OCI-LY7 (cell line): Measurements from ENCODE around the gene FAM170B. TPM values are rescaled to one million over a fixed set of nuclear protein-coding genes. Genes with fewer than 3 reads are reported as not detected.

Experiments used
- BruUV-seq: library from RNA; stranded (reverse); fragments of 400-500 nt; replicated peaks from 2 replicates; lab custom pipeline; 2021; lab: Mats Ljungman, UMichigan
- CTCF ChIA-PET: fragments of 300-600 bp; sonication (Branson Sonifier 250); formaldehyde crosslinking; loops from one replicate; lab custom pipeline; 2022; ENCODE audit warnings: antibody characterized with exemption; ENCODE audit not compliant: unreplicated experiment; lab: Charles Lee
- POLR2A ChIA-PET: fragments of 300-600 bp; sonication (Branson Sonifier 250); formaldehyde crosslinking; loops from one replicate; lab custom pipeline; 2022; ENCODE audit warnings: antibody characterized with exemption; lab: Charles Lee
- DNase-seq: peaks from one replicate; pipeline ENCODE4 v3.0.0-alpha.2; 2015; ENCODE audit warnings: low spot score
- H2AFZ ChIP-seq: fragments of 200-600 bp; sonication (generic), shearing (Covaris generic); 2 replicates; pipeline ENCODE4 v1.6.1; 2014; ENCODE audit warnings: mild to moderate bottlenecking, antibody characterized with exemption, low read length, moderate library complexity
- H3K27ac ChIP-seq: fragments of 200-600 bp; sonication (generic); 2 replicates; pipeline ENCODE4 v1.5.1; 2014; ENCODE audit warnings: mixed run types, low read depth, mild to moderate bottlenecking, moderate library complexity, low read length, inconsistent platforms; ENCODE audit not compliant: poor library complexity, severe bottlenecking
- H3K36me3 ChIP-seq: fragments of 200-600 bp; sonication (generic); 2 replicates; pipeline ENCODE4 v1.6.1; 2014; ENCODE audit warnings: mild to moderate bottlenecking, antibody characterized with exemption, low read length, moderate library complexity, mixed read lengths; ENCODE audit not compliant: insufficient read depth
- H3K4me1 ChIP-seq: fragments of 200-600 bp; sonication (generic); 2 replicates; pipeline ENCODE4 v1.5.1; 2014; ENCODE audit warnings: mild to moderate bottlenecking, low read length; ENCODE audit not compliant: insufficient read depth, poor library complexity, severe bottlenecking
- H3K4me2 ChIP-seq: fragments of 200-600 bp; sonication (generic); 2 replicates; pipeline ENCODE4 v1.6.1; 2014; ENCODE audit warnings: mild to moderate bottlenecking, low read length
- H3K4me3 ChIP-seq: fragments of 200-600 bp; sonication (generic); 2 replicates; pipeline ENCODE4 v1.5.1; 2014; ENCODE audit warnings: mild to moderate bottlenecking, low read depth, low read length; ENCODE audit not compliant: poor library complexity, severe bottlenecking
- H3K79me2 ChIP-seq: fragments of 200-600 bp; sonication (generic); 2 replicates; pipeline ENCODE4 v1.6.1; 2016; ENCODE audit warnings: low read depth, mild to moderate bottlenecking, low read length, moderate library complexity, mixed read lengths; ENCODE audit not compliant: insufficient read depth
- H3K9me2 ChIP-seq: fragments of 200-600 bp; sonication (generic); 2 replicates; pipeline ENCODE4 v1.6.1; 2016; ENCODE audit warnings: mild to moderate bottlenecking, low read length, mixed read lengths; ENCODE audit not compliant: insufficient read depth
- H3K9me3 ChIP-seq: fragments of 200-600 bp; sonication (generic); 2 replicates; pipeline ENCODE4 v1.6.1; 2014; ENCODE audit warnings: mild to moderate bottlenecking, mixed run types, low read length, mixed read lengths
- H4K20me1 ChIP-seq: fragments of 200-600 bp; sonication (generic); 2 replicates; pipeline ENCODE4 v1.6.1; 2014; ENCODE audit warnings: mild to moderate bottlenecking, antibody characterized with exemption, low read length, moderate library complexity, mixed read lengths; ENCODE audit not compliant: insufficient read depth
- EZH2phosphoT487 ChIP-seq: fragments of 200-600 bp; sonication (generic); IDR thresholded peaks from 2 replicates; pipeline ENCODE4 v1.6.1; 2018; ENCODE audit warnings: low read depth, borderline replicate concordance, mild to moderate bottlenecking, mixed run types, antibody characterized with exemption, low read length, moderate library complexity, mixed read lengths
- intact Hi-C: fragments of 100-400 bp; cut with micrococcal nuclease; formaldehyde crosslinking; loops from one replicate; pipeline ENCODE4 v1.10.0; 2022; ENCODE audit not compliant: unreplicated experiment
- total RNA-seq, 2 experiments: library from RNA; depleted of rRNA in 1 of 2; stranded (reverse); fragments of >200 nt in 1 of 2; shearing (Covaris generic) in 1 of 2; gene quantifications; 2 replicates each; pipeline ENCODE4 v1.2.3, GENCODE V29; 2014 to 2022
- TF ChIP-seq, protein P1 (sequence below): fragments of 200-600 bp; sonication (generic); conservative IDR thresholded peaks from 2 replicates; pipeline ENCODE4 v1.5.1; 2014; ENCODE audit warnings: mild to moderate bottlenecking, antibody characterized with exemption, low read length, moderate library complexity, mixed read lengths

FAM170B gene
- total RNA-seq, 2 experiments from 2014 or later = 0.23 to 0.38 TPM

DNA sequence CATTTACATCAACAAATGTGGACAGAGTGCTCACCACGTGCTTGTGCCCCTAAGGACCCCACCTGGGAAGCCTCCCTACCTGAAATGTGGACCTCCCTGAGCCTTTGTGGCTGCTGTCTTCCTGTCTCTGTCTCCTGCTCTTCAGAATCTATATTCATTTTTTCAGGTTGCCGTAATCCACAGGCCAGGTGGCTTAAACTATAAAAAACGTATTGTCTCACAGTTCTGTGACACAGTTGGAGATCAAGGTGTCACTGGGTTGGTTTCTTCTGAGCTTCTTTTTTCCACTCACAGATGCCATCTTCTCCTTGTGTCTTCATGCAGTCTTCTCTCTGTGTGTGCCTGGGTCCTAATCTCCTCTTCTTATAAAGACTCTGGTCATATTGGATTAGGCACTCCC lies 12.9 kb downstream of the FAM170B start:
- peak; percentile 65 for DNase-seq
- no TSS peak for BruUV-seq
- Histone ChIP-seq H3K4me1 (peaks cover 16% of the 10 kb centered on the region), H3K4me3 (no peak overlapping the region), H3K9me3 (no peaks in the 10 kb centered on the region), H3K36me3 (no peaks in the 10 kb centered on the region), H3K27ac (peak overlapping the region; percentile 37), H3K4me2 (peak overlapping the region; percentile 27), H3K79me2 (no peaks in the 10 kb centered on the region), H3K9me2 (no peaks in the 10 kb centered on the region), H2AFZ (peak overlapping the region; percentile 89), H4K20me1 (no peaks in the 10 kb centered on the region)
- intact Hi-C loops = loop anchor here (2.0 kb wide), 1 partner anchor 68 kb away; no protein-coding TSS in a partner anchor
- TF ChIP-seq, protein P1, sequence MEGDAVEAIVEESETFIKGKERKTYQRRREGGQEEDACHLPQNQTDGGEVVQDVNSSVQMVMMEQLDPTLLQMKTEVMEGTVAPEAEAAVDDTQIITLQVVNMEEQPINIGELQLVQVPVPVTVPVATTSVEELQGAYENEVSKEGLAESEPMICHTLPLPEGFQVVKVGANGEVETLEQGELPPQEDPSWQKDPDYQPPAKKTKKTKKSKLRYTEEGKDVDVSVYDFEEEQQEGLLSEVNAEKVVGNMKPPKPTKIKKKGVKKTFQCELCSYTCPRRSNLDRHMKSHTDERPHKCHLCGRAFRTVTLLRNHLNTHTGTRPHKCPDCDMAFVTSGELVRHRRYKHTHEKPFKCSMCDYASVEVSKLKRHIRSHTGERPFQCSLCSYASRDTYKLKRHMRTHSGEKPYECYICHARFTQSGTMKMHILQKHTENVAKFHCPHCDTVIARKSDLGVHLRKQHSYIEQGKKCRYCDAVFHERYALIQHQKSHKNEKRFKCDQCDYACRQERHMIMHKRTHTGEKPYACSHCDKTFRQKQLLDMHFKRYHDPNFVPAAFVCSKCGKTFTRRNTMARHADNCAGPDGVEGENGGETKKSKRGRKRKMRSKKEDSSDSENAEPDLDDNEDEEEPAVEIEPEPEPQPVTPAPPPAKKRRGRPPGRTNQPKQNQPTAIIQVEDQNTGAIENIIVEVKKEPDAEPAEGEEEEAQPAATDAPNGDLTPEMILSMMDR = no peak
- TF ChIP-seq EZH2phosphoT487 = no peak
- ChIA-PET CTCF (interaction anchor here (0.6 kb wide), 1 partner anchor 41 kb away, joined by 3 read pairs; no protein-coding TSS in a partner anchor), POLR2A (interaction anchor here (0.6 to 1.5 kb wide), 4 partner anchors 10 to 43 kb away, joined by 3 to 10 read pairs (median 6); no protein-coding TSS in a partner anchor)

DNA sequence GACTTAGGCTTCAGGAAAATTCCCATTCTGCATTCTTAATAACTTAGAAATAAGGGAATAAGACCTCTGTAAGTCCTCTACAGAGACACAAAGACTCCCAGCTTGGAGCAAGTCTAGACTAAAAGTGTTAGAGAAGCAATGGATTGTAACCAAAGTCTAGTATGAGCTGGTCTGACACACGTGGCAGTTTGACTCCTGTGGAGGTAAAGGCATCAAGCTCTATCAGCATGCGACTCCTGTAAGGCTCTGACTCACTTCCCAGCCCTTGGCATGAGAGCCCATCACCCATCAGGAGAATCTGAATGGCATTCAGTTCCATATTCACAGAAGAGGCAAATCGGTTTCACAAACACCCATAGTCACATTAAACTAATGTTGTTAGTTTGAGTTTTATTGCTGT lies 14.1 kb downstream of the FAM170B start:
- Histone ChIP-seq H3K79me2 (no peaks in the 10 kb centered on the region), H3K4me2 (no peak overlapping the region), H2AFZ (no peak overlapping the region), H3K4me3 (no peak overlapping the region), H3K27ac (no peak overlapping the region), H3K4me1 (peaks cover 16% of the 10 kb centered on the region), H3K9me2 (no peaks in the 10 kb centered on the region), H3K9me3 (no peaks in the 10 kb centered on the region), H4K20me1 (no peaks in the 10 kb centered on the region), H3K36me3 (no peaks in the 10 kb centered on the region)
- intact Hi-C loops = loop anchor here (2.0 kb wide), 1 partner anchor 67 kb away; no protein-coding TSS in a partner anchor
- ChIA-PET CTCF (no interaction called here), POLR2A (interaction anchor here (0.5 to 1.5 kb wide), 4 partner anchors 9 to 266 kb away, joined by 3 to 9 read pairs (median 4); no protein-coding TSS in a partner anchor)
- BruUV-seq = no TSS peak
- no peak for DNase-seq
- TF ChIP-seq, protein P1 = no peak
- TF ChIP-seq EZH2phosphoT487 = no peak

DNA sequence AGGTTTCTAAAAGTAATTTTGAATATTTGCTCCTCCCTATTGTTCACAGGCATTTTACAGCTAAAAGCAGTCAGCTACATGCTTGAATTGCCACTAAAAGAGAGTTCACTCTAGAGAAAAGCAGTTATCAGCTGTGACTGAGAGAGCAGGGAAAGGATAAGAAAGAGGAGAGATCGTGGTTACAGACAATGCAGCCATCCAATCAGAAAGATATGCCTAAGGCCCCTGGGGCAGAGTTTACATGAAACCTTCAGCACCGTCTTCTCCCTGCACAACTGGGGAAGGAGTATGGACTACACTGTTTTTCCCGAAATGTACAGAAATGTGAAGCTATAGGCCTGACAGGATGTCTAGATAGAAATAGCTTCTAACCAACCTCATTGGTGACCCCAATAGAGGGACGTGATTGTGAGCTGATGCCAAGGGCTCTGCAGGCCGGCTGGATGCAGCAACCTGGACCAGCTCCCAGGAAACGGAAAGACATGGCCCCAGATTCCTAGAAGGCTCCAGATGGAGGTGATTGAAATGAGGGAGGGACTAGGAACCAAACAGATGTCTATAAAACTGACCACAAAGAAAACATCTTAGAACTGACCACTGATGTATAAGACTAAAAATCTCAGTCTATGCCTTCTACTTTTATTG lies 15.3 kb downstream of the FAM170B start:
- Histone ChIP-seq H4K20me1 (no peaks in the 10 kb centered on the region), H3K9me3 (no peaks in the 10 kb centered on the region), H2AFZ (peak overlapping the region; percentile 34; the same call in 1 of the 2 replicates), H3K4me1 (peaks cover 16% of the 10 kb centered on the region), H3K9me2 (no peaks in the 10 kb centered on the region), H3K79me2 (no peaks in the 10 kb centered on the region), H3K4me2 (no peak overlapping the region), H3K4me3 (no peak overlapping the region), H3K36me3 (no peaks in the 10 kb centered on the region), H3K27ac (no peak overlapping the region)
- intact Hi-C loops = no loop called here
- no peak for DNase-seq
- BruUV-seq = no TSS peak
- TF ChIP-seq EZH2phosphoT487 = no peak
- TF ChIP-seq, protein P1 = no peak
- CTCF ChIA-PET = no interaction called here
- POLR2A ChIA-PET = interaction anchor here (0.6 to 1.5 kb wide), 3 partner anchors 12 to 119 kb away, joined by 3 to 4 read pairs (median 3); no protein-coding TSS in a partner anchor
